Mesenchymal stem cell (in vitro differentiated cells and primary cell): ENCODE data around the gene BTN1A1.
A peak's percentile ranks its signal among the peaks of the same experiment; 100 is the strongest.

Source experiments
- DNase-seq: peaks from one replicate; pipeline ENCODE4 v3.0.0-alpha.2; 2013
- H2AFZ ChIP-seq: one replicate; pipeline ENCODE4 v1.6.1; 2013; ENCODE audit warnings: low read depth, mild to moderate bottlenecking, control low read depth, inconsistent platforms, low read length, moderate library complexity
- H2AK5ac ChIP-seq: 2 replicates; pipeline ENCODE4 v1.6.1; 2013; ENCODE audit warnings: low read length, moderate library complexity, mild to moderate bottlenecking, inconsistent platforms; ENCODE audit not compliant: severe bottlenecking
- H2BK120ac ChIP-seq: one replicate; pipeline ENCODE4 v1.6.1; 2013; ENCODE audit warnings: low read depth, mild to moderate bottlenecking, inconsistent platforms, low read length, moderate library complexity
- H2BK12ac ChIP-seq, 2 experiments: one replicate each; pipeline ENCODE4 v1.6.1; 2013; ENCODE audit warnings: inconsistent platforms in 2 of 2, low read length in 2 of 2, mild to moderate bottlenecking in 2 of 2, moderate library complexity in 2 of 2, control low read depth in 1 of 2
- H2BK15ac ChIP-seq: one replicate; pipeline ENCODE4 v1.6.1; 2013; ENCODE audit warnings: mild to moderate bottlenecking, low read depth, inconsistent platforms; ENCODE audit not compliant: poor library complexity, severe bottlenecking
- H2BK5ac ChIP-seq: 2 replicates; pipeline ENCODE4 v1.6.1; 2013; ENCODE audit warnings: low read depth, mild to moderate bottlenecking, low read length, control low read depth, inconsistent platforms; ENCODE audit not compliant: poor library complexity, severe bottlenecking
- H3K14ac ChIP-seq, 2 experiments: one replicate each; pipeline ENCODE4 v1.6.1; 2013; ENCODE audit warnings: inconsistent platforms in 2 of 2, low read length in 2 of 2, control low read depth in 1 of 2, mild to moderate bottlenecking in 1 of 2, moderate library complexity in 1 of 2
- H3K18ac ChIP-seq, 2 experiments: one replicate each; pipeline ENCODE4 v1.6.1; 2013; ENCODE audit warnings: inconsistent platforms in 2 of 2, low read length in 2 of 2, control low read depth in 1 of 2, low read depth in 1 of 2, mild to moderate bottlenecking in 1 of 2
- H3K23ac ChIP-seq, 2 experiments: one replicate each; pipeline ENCODE4 v1.6.1; 2013; ENCODE audit warnings: inconsistent platforms in 2 of 2, low read length in 2 of 2, mild to moderate bottlenecking in 2 of 2, moderate library complexity in 2 of 2, control low read depth in 1 of 2
- H3K27ac ChIP-seq: 2 replicates; pipeline ENCODE4 v1.5.1; 2013; ENCODE audit warnings: mild to moderate bottlenecking, moderate library complexity, low read length, control low read depth, inconsistent platforms; ENCODE audit not compliant: poor library complexity, severe bottlenecking
- H3K27me3 ChIP-seq, 2 experiments: 2 replicates each; pipeline versions ENCODE4 v1.6.1 to v1.7.0; 2013; ENCODE audit warnings: low read length in 2 of 2, mild to moderate bottlenecking in 2 of 2, moderate library complexity in 2 of 2, control low read depth in 1 of 2, inconsistent platforms in 1 of 2; ENCODE audit not compliant: control insufficient read depth in 1 of 2, insufficient read depth in 1 of 2
- H3K36me3 ChIP-seq, 2 experiments: 2 replicates each; pipeline versions ENCODE4 v1.6.1 to v1.7.0; 2013; ENCODE audit warnings: low read length in 2 of 2, control low read depth in 1 of 2, inconsistent platforms in 1 of 2, low read depth in 1 of 2, mild to moderate bottlenecking in 1 of 2; ENCODE audit not compliant: insufficient read depth in 2 of 2, control insufficient read depth in 1 of 2
- H3K4ac ChIP-seq, 2 experiments: one replicate each; pipeline ENCODE4 v1.6.1; 2013; ENCODE audit warnings: inconsistent platforms in 2 of 2, low read length in 2 of 2, mild to moderate bottlenecking in 2 of 2, moderate library complexity in 2 of 2, control low read depth in 1 of 2, low read depth in 1 of 2
- H3K4me1 ChIP-seq: 2 replicates; pipeline ENCODE4 v1.6.1; 2013; ENCODE audit warnings: low read depth, low read length, control low read depth; ENCODE audit not compliant: control insufficient read depth, insufficient read depth
- H3K4me2 ChIP-seq: 2 replicates; pipeline ENCODE4 v1.6.1; 2013; ENCODE audit warnings: low read length, mild to moderate bottlenecking, inconsistent platforms; ENCODE audit not compliant: poor library complexity, severe bottlenecking
- H3K4me3 ChIP-seq, 2 experiments: 2 replicates each; pipeline versions ENCODE4 v1.5.1 to v1.7.0; 2013; ENCODE audit warnings: low read length in 2 of 2, mild to moderate bottlenecking in 2 of 2, control low read depth in 1 of 2, low read depth in 1 of 2; ENCODE audit not compliant: insufficient read depth in 1 of 2
- H3K79me1 ChIP-seq: replicated peaks from 2 replicates; pipeline ENCODE4 v1.6.1; 2013; ENCODE audit warnings: mild to moderate bottlenecking, control low read depth, low read length, inconsistent platforms; ENCODE audit not compliant: poor library complexity, severe bottlenecking
- H3K9ac ChIP-seq: 2 replicates; pipeline ENCODE4 v1.7.0; 2013; ENCODE audit warnings: mild to moderate bottlenecking, low read length, moderate library complexity
- H3K9me3 ChIP-seq: 2 replicates; pipeline ENCODE4 v1.7.0; 2013; ENCODE audit warnings: mild to moderate bottlenecking, low read length; ENCODE audit not compliant: control insufficient read depth
- H4K8ac ChIP-seq: one replicate; pipeline ENCODE4 v1.6.1; 2013; ENCODE audit warnings: inconsistent platforms, mild to moderate bottlenecking, low read length, moderate library complexity
- H4K91ac ChIP-seq: one replicate; pipeline ENCODE4 v1.6.1; 2013; ENCODE audit warnings: mild to moderate bottlenecking, low read length, inconsistent platforms
- WGBS: methylation state at CpG from one replicate; pipeline ENCODE4 v1.1.7; 2013; ENCODE audit warnings: mixed read lengths; 5-methylcytosine and 5-hydroxymethylcytosine counted together

Gene BTN1A1

GRCh38 chr6:26553635-26554446, 53.7 kb downstream of the BTN1A1 start:
- Histone ChIP-seq H3K23ac (no peak overlapping the region), H3K27ac (peak overlapping the region; percentile 80), H3K79me1 (no peaks in the 10 kb centered on the region), H4K8ac (no peak overlapping the region), H3K4me2 (peak overlapping the region; percentile 81), H3K4me1 (peaks cover 2% of the 10 kb centered on the region), H3K27me3 (no peaks in the 10 kb centered on the region), H2BK12ac (no peak overlapping the region), H2BK120ac (no peak overlapping the region), H3K4me3 (peak overlapping the region in 1 of 2 experiments; percentile 76), H3K18ac (no peak overlapping the region), H3K14ac (no peak overlapping the region), H3K4ac (no peak overlapping the region), H2BK15ac (no peak overlapping the region), H2BK5ac (no peak overlapping the region), H3K9me3 (no peaks in the 10 kb centered on the region), H3K9ac (peak overlapping the region; percentile 83), H2AFZ (no peak overlapping the region), H4K91ac (no peak overlapping the region), H2AK5ac (peak overlapping the region; percentile 27), H3K36me3 (no peaks in the 10 kb centered on the region)
- WGBS = 0% methylated on average over 19 of the region's 19 CpGs
- DNase-seq = peak; percentile 96

DNA sequence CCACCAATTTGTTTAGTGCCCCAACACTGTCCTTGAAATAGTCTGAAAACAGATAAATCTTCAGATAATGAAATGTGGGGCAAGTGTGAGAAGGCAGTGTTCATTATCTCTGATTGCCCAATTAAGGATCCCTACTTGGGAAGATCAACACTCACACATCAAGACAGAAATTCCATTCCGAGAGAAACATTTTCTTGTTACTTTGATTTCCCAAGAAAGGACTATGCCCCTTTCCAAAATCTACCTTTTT, 54.3 kb downstream of the BTN1A1 start:
- no peaks in the 10 kb centered on the region for H3K79me1 ChIP-seq
- no peak overlapping the region for H4K8ac ChIP-seq
- no peak overlapping the region for H4K91ac ChIP-seq
- H3K36me3 ChIP-seq = no peaks in the 10 kb centered on the region
- H3K4me1 ChIP-seq = peaks cover 2% of the 10 kb centered on the region
- no peak overlapping the region for H3K18ac ChIP-seq
- no peak overlapping the region for H3K23ac ChIP-seq
- no peak overlapping the region for H2AK5ac ChIP-seq
- no peak overlapping the region for H2BK12ac ChIP-seq
- no peak overlapping the region for H3K4ac ChIP-seq
- H2BK15ac ChIP-seq = no peak overlapping the region
- no peak overlapping the region for H3K14ac ChIP-seq
- no peaks in the 10 kb centered on the region for H3K27me3 ChIP-seq
- peak overlapping the region; percentile 83 for H3K9ac ChIP-seq
- peak overlapping the region; percentile 80 for H3K27ac ChIP-seq
- 0% methylated on average over 1 of the region's 1 CpG for WGBS
- H2BK120ac ChIP-seq = no peak overlapping the region
- H2BK5ac ChIP-seq = no peak overlapping the region
- no peak overlapping the region for H2AFZ ChIP-seq
- H3K9me3 ChIP-seq = no peaks in the 10 kb centered on the region
- peak overlapping the region in 1 of 2 experiments; percentile 76 for H3K4me3 ChIP-seq
- H3K4me2 ChIP-seq = peak overlapping the region; percentile 72
- DNase-seq = no peak

GRCh38 chr6:26554697-26555504, 54.8 kb downstream of the BTN1A1 start:
- Histone ChIP-seq H3K23ac (no peak overlapping the region), H3K27me3 (no peaks in the 10 kb centered on the region), H3K27ac (peak overlapping the region; percentile 80), H3K14ac (no peak overlapping the region), H2BK12ac (no peak overlapping the region), H3K18ac (no peak overlapping the region), H2AK5ac (no peak overlapping the region), H3K79me1 (no peaks in the 10 kb centered on the region), H2BK15ac (no peak overlapping the region), H3K9ac (peak overlapping the region; percentile 83), H2AFZ (no peak overlapping the region), H4K91ac (no peak overlapping the region), H2BK5ac (no peak overlapping the region), H3K4me1 (peaks cover 2% of the 10 kb centered on the region), H3K4me3 (peak overlapping the region in 1 of 2 experiments; percentile 76), H2BK120ac (no peak overlapping the region), H4K8ac (no peak overlapping the region), H3K9me3 (no peaks in the 10 kb centered on the region), H3K36me3 (no peaks in the 10 kb centered on the region), H3K4me2 (peak overlapping the region; percentile 72), H3K4ac (no peak overlapping the region)
- DNase-seq = peak; percentile 81
- 2% methylated on average over 25 of the region's 27 CpGs for WGBS

GRCh38 chr6:26555505-26556262, 55.6 kb downstream of the BTN1A1 start:
- no peak overlapping the region for H2BK120ac ChIP-seq
- 7% methylated on average over 10 of the region's 19 CpGs for WGBS
- H3K27me3 ChIP-seq = no peaks in the 10 kb centered on the region

More at GRCh38 chr6:26555505-26556262, 55.6 kb downstream of the BTN1A1 start:
- no peak overlapping the region for H2BK12ac ChIP-seq
- no peak overlapping the region for H2AK5ac ChIP-seq
- peak overlapping the region in 1 of 2 experiments; percentile 76 for H3K4me3 ChIP-seq
- H2BK15ac ChIP-seq = no peak overlapping the region
- H3K23ac ChIP-seq = no peak overlapping the region
- peak overlapping the region; percentile 41 for H3K4me2 ChIP-seq
- H3K4ac ChIP-seq = peak overlapping the region in 1 of 2 experiments; percentile 26
- no peak overlapping the region for H2BK5ac ChIP-seq
- peak; percentile 76 for DNase-seq
- peak overlapping the region; percentile 83 for H3K9ac ChIP-seq
- H3K18ac ChIP-seq = no peak overlapping the region
- H3K14ac ChIP-seq = no peak overlapping the region
- peaks cover 2% of the 10 kb centered on the region for H3K4me1 ChIP-seq
- peak overlapping the region; percentile 85 for H2AFZ ChIP-seq
- no peaks in the 10 kb centered on the region for H3K36me3 ChIP-seq
- no peak overlapping the region for H4K91ac ChIP-seq
- H3K79me1 ChIP-seq = no peaks in the 10 kb centered on the region
- H3K9me3 ChIP-seq = no peaks in the 10 kb centered on the region
- H4K8ac ChIP-seq = no peak overlapping the region
- H3K27ac ChIP-seq = peak overlapping the region; percentile 43
